Stimulated activated CD8-positive, alpha-beta memory T cell treated with anti-CD3 and anti-CD28 coated beads, Interleukin-12 subunit alpha, Interleukin-12 subunit beta, amount 100 ng/mL, for 24 hours (primary cell): ENCODE measurements around the gene ACTL7B.
"Not testable (repeated sequence)": the region's sequence is repeated elsewhere in the genome, so short reads cannot be mapped to it uniquely, and the experiment has no call there.

ENCODE experiments used
- DNase-seq: peaks from one replicate; pipeline ENCODE4 v3.0.0-alpha.2; 2020; ENCODE audit errors: extremely low read depth

The ACTL7B gene

GRCh38 chr9:108844391-108844790 is 11.4 kb downstream of the ACTL7B start:
- DNase-seq, result no peak

GRCh38 chr9:108842610-108843295 is 13.0 kb downstream of the ACTL7B start:
- no peak for DNase-seq

GRCh38 chr9:108839561-108839960 is 16.2 kb downstream of the ACTL7B start:
- not testable (repeated sequence) for DNase-seq

GRCh38 chr9:108838017-108838416 is 17.8 kb downstream of the ACTL7B start:
- no peak for DNase-seq

- DNase-seq, result no peak
Observed at GRCh38 chr9:108837530-108837929, 18.3 kb downstream of the ACTL7B start.

GRCh38 chr9:108836781-108837180 is 19.0 kb downstream of the ACTL7B start:
- DNase-seq, result no peak

- DNase-seq, result no peak
Observed at GRCh38 chr9:108836319-108836718, 19.5 kb downstream of the ACTL7B start.

GRCh38 chr9:108835831-108836230 is 20.0 kb downstream of the ACTL7B start:
- DNase-seq, result no peak

GRCh38 chr9:108834959-108835665 is 20.7 kb downstream of the ACTL7B start:
- DNase-seq, result no peak

GRCh38 chr9:108832179-108832500 is 23.6 kb downstream of the ACTL7B start:
- no peak for DNase-seq

GRCh38 chr9:108831496-108832178 is 24.1 kb downstream of the ACTL7B start:
- no peak for DNase-seq

GRCh38 chr9:108830272-108830671 is 25.5 kb downstream of the ACTL7B start:
- DNase-seq, result no peak

GRCh38 chr9:108823829-108824228 is 32.0 kb downstream of the ACTL7B start:
- DNase-seq, result no peak

GRCh38 chr9:108816037-108816436 is 39.7 kb downstream of the ACTL7B start:
- DNase-seq, result no peak

- DNase-seq, result no peak
Observed at GRCh38 chr9:108815156-108815555, 40.6 kb downstream of the ACTL7B start.

- DNase-seq, result no peak
Observed at GRCh38 chr9:108813951-108814601, 41.7 kb downstream of the ACTL7B start.

- DNase-seq, result no peak
Observed at GRCh38 chr9:108812396-108813025, 43.3 kb downstream of the ACTL7B start.

GRCh38 chr9:108811944-108812343 is 43.8 kb downstream of the ACTL7B start:
- DNase-seq, result no peak

- DNase-seq, result no peak
Observed at GRCh38 chr9:108809269-108809668, 46.5 kb downstream of the ACTL7B start.
